Activated CD4-positive, alpha-beta T cell treated with anti-CD3 and anti-CD28 coated beads for 1 hour (primary cell): ENCODE measurements around the gene KRTAP12-3.

Source experiments
- DNase-seq: peaks from one replicate; pipeline ENCODE4 v3.0.0-alpha.2; 2020

Gene KRTAP12-3

GRCh38 chr21:44706026-44706705, 48.4 kb downstream of the KRTAP12-3 start:
- DNase-seq: no peak

DNA sequence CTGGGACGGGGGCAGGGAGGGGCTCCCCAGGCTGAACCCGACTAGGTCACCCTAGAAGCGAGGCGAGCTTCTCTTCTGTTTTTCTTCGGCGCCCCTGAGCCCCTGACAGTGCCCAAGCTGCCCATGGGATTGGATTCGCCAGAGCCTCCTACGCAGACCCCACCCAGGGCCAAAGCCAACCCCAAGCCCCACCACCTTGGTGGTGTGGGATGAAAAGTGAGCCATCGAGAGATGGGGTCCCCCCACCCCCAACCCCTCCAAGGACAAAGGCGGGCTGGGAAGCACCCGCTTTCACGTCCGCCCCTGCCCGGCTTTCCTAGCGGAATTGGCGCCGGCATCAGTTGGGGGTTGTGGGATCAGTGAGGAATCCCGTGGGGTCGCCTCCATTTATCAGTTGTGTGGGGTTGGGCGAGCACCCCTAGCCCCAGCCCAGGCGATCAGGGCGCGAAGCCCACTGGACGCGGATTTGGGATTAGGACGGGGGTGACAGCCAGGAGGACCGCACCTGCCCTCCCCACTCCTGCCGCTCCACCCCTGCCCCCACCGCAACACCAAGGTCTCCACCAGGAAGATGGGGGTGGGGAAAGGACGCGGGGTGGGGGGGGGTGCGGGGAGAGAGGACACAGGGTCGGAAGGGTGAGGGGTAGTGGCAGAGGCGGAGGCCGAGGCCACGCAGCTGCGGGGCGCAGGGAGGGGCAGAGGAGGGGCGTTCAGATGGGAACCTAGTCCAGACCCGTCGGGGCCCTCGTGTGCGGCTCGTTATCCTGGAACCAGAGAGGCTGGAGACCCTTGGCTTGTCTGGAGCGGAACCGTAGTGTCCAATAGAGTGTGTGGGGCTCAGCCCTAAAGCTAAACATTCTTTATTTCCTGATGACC, 49.2 kb downstream of the KRTAP12-3 start:
- no peak for DNase-seq
